SU-DHL-6 (cell line): ENCODE measurements around the gene TENM4.

ENCODE experiments used
- CTCF ChIP-seq: fragments of 200-600 bp; sonication (generic); IDR thresholded peaks from one replicate; pipeline ENCODE4 v1.5.1; 2017; ENCODE audit warnings: antibody characterized with exemption, mild to moderate bottlenecking, low read length, moderate library complexity; ENCODE audit not compliant: insufficient read depth, poor library complexity, severe bottlenecking
- EZH2phosphoT487 ChIP-seq: fragments of 200-600 bp; sonication (generic), shearing (Covaris generic); conservative IDR thresholded peaks from 2 replicates; pipeline ENCODE4 v1.6.1; 2018; ENCODE audit warnings: mild to moderate bottlenecking, antibody characterized with exemption, low read length, moderate library complexity, mixed read lengths

GRCh38 chr11:78938036-78938435 lies 502.8 kb downstream of the TENM4 start:
- no peak for TF ChIP-seq CTCF
- no peak for TF ChIP-seq EZH2phosphoT487
